SK-N-SH (cell line): Measurements from ENCODE around the gene POU4F1. TPM values are rescaled to one million over a fixed set of nuclear protein-coding genes. Genes with fewer than 3 reads are reported as not detected.

Experiments
- CTCF ChIA-PET: fragments of 300-600, 350-600 bp; formaldehyde crosslinking; extraction: SDS; loops from one replicate; lab custom pipeline; 2021; lab: Yijun Ruan, JAX
- POLR2A ChIA-PET: fragments of 350-600 bp; sonication (Branson Sonifier 250); formaldehyde crosslinking; extraction: SDS; loops from one replicate; lab custom pipeline; 2020; ENCODE audit warnings: antibody characterized with exemption, inconsistent platforms; lab: Yijun Ruan, JAX
- DNase-seq: peaks from one replicate; pipeline ENCODE4 v3.0.0; 2012
- H2AFZ ChIP-seq: fragments of 200-600 bp; sonication (generic); 2 replicates; pipeline ENCODE4 v1.8.1; 2016; ENCODE audit warnings: antibody characterized with exemption, mild to moderate bottlenecking, low read depth
- H3F3A ChIP-seq: fragments of 200-600 bp; sonication (generic); replicated peaks from 2 replicates; pipeline ENCODE3; 2016; ENCODE audit warnings: antibody characterized with exemption, mild to moderate bottlenecking; ENCODE audit not compliant: insufficient read depth
- H3K27ac ChIP-seq, 2 experiments: fragments of 200-500 bp in 1 of 2; fragments of 200-600 bp in 1 of 2; sonication (Bioruptor generic) in 1 of 2; sonication (generic), shearing (Covaris generic) in 1 of 2; 2 replicates each; pipeline versions ENCODE4 v1.5.1 to v1.6.1; 2014 to 2016; ENCODE audit warnings: low read depth in 2 of 2, inconsistent platforms in 1 of 2, low read length in 1 of 2, mild to moderate bottlenecking in 1 of 2, mixed read lengths in 1 of 2
- H3K27me3 ChIP-seq: fragments of 200-600 bp; sonication (generic), shearing (Covaris generic); 2 replicates; pipeline ENCODE4 v1.6.1; 2016; ENCODE audit warnings: mixed run types; ENCODE audit not compliant: insufficient read depth
- H3K36me3 ChIP-seq, 2 experiments: fragments of 200-500 bp in 1 of 2; fragments of 200-600 bp in 1 of 2; sonication (Bioruptor generic) in 1 of 2; sonication (generic) in 1 of 2; replicated peaks in 1 of 2; 2 replicates each; pipeline versions ENCODE3 to v1.5.1; 2014 to 2016; ENCODE audit warnings: low read length in 1 of 2, mild to moderate bottlenecking in 1 of 2; ENCODE audit not compliant: insufficient read depth in 2 of 2, control insufficient read depth in 1 of 2
- H3K4me1 ChIP-seq, 2 experiments: fragments of 200-500 bp in 1 of 2; fragments of 200-600 bp in 1 of 2; sonication (Bioruptor generic) in 1 of 2; sonication (generic), shearing (Covaris generic) in 1 of 2; 2 replicates each; pipeline versions ENCODE4 v1.5.1 to v1.6.1; 2014 to 2016; ENCODE audit warnings: low read depth in 1 of 2, low read length in 1 of 2, mixed run types in 1 of 2; ENCODE audit not compliant: insufficient read depth in 2 of 2, control insufficient read depth in 1 of 2
- H3K4me2 ChIP-seq: fragments of 200-600 bp; sonication (generic), shearing (Covaris generic); 2 replicates; pipeline ENCODE4 v1.6.1; 2017; ENCODE audit warnings: mixed run types
- H3K4me3 ChIP-seq, 2 experiments: fragments of 200-500 bp in 1 of 2; fragments of 200-600 bp in 1 of 2; sonication (Bioruptor generic) in 1 of 2; sonication (generic), shearing (Covaris generic) in 1 of 2; 2 replicates each; pipeline versions ENCODE4 v1.5.1 to v1.8.1; 2014 to 2016; ENCODE audit warnings: low read depth in 2 of 2, inconsistent platforms in 1 of 2, low read length in 1 of 2, mild to moderate bottlenecking in 1 of 2, mixed read lengths in 1 of 2, moderate library complexity in 1 of 2
- H3K79me2 ChIP-seq: fragments of 200-600 bp; sonication (generic); 2 replicates; pipeline ENCODE4 v1.8.1; 2017; ENCODE audit warnings: mild to moderate bottlenecking; ENCODE audit not compliant: insufficient read depth
- H3K9ac ChIP-seq: fragments of 200-600 bp; sonication (generic); 2 replicates; pipeline ENCODE4 v1.6.1; 2017; ENCODE audit warnings: mixed run types
- H3K9me2 ChIP-seq: fragments of 200-600 bp; sonication (generic); 2 replicates; pipeline ENCODE4 v1.6.1; 2017; ENCODE audit warnings: mixed run types
- H3K9me3 ChIP-seq: fragments of 200-600 bp; sonication (generic); 2 replicates; pipeline ENCODE4 v1.6.1; 2017; ENCODE audit warnings: mixed run types, mild to moderate bottlenecking, moderate library complexity
- H4K20me1 ChIP-seq: fragments of 200-600 bp; sonication (generic); 2 replicates; pipeline ENCODE4 v1.6.1; 2017; ENCODE audit warnings: mild to moderate bottlenecking, mixed run types; ENCODE audit not compliant: insufficient read depth
- FOSL2 ChIP-seq: IDR thresholded peaks from 2 replicates; pipeline ENCODE4 v1.4.0; 2012; ENCODE audit warnings: low read depth, mild to moderate bottlenecking, moderate library complexity, borderline replicate concordance
- FOXJ3 ChIP-seq: sonication (generic); formaldehyde crosslinking; IDR thresholded peaks from 2 replicates; pipeline ENCODE4 v1.5.1; 2020; ENCODE audit warnings: mild to moderate bottlenecking, missing genetic modification reagents
- FOXM1 ChIP-seq: IDR thresholded peaks from 2 replicates; pipeline ENCODE4 v1.4.0; 2012; ENCODE audit warnings: low read depth, mild to moderate bottlenecking
- GABPA ChIP-seq: IDR thresholded peaks from 2 replicates; pipeline ENCODE4 v1.4.0; 2012; ENCODE audit warnings: low read depth, mild to moderate bottlenecking
- JUND ChIP-seq: IDR thresholded peaks from 2 replicates; pipeline ENCODE4 v1.4.0; 2012
- MAX ChIP-seq: IDR thresholded peaks from 2 replicates; pipeline ENCODE4 v1.4.0; 2012; ENCODE audit warnings: low read depth
- NFIC ChIP-seq: IDR thresholded peaks from 2 replicates; pipeline ENCODE4 v1.4.0; 2012; ENCODE audit warnings: borderline replicate concordance
- NRF1 ChIP-seq: IDR thresholded peaks from 2 replicates; pipeline ENCODE4 v1.6.1; 2012; ENCODE audit warnings: low read depth, mild to moderate bottlenecking, low read length
- REST ChIP-seq: IDR thresholded peaks from 2 replicates; pipeline ENCODE4 v1.6.1; 2012; ENCODE audit warnings: mild to moderate bottlenecking, low read depth, low read length, moderate library complexity
- RFX5 ChIP-seq: IDR thresholded peaks from 2 replicates; pipeline ENCODE4 v1.6.1; 2012; ENCODE audit warnings: mild to moderate bottlenecking, improper control_type of control experiment, low read length
- RXRA ChIP-seq: IDR thresholded peaks from 2 replicates; pipeline ENCODE4 v1.4.0; 2012; ENCODE audit warnings: low read depth, mild to moderate bottlenecking, borderline replicate concordance
- SIN3A ChIP-seq: IDR thresholded peaks from 2 replicates; pipeline ENCODE4 v1.6.1; 2012; ENCODE audit warnings: low read depth, mild to moderate bottlenecking, low read length, moderate library complexity, borderline replicate concordance
- TEAD4 ChIP-seq: IDR thresholded peaks from 2 replicates; pipeline ENCODE4 v1.4.0; 2012; ENCODE audit warnings: mild to moderate bottlenecking, borderline replicate concordance; ENCODE audit not compliant: insufficient read depth
- polyA plus RNA-seq, 3 experiments: library from polyadenylated mRNA; depleted of rRNA; stranded (reverse); fragments of >200 nt; gene quantifications; 2 replicates each; pipeline ENCODE4 v1.2.3, GENCODE V29; 2012
- TF ChIP-seq, protein P1 (sequence below): fragments of 150-350 bp; IDR thresholded peaks from 2 replicates; pipeline ENCODE4 v1.6.1; 2017; ENCODE audit warnings: antibody characterized with exemption, low read length, low read depth, borderline replicate concordance
- TF ChIP-seq, protein P2 (sequence below): IDR thresholded peaks from 2 replicates; pipeline ENCODE4 v1.4.0; 2012; ENCODE audit warnings: low read depth, borderline replicate concordance
- TF ChIP-seq, protein P3 (sequence below): fragments of 150-350 bp; IDR thresholded peaks from 2 replicates; pipeline ENCODE4 v1.6.1; 2016; ENCODE audit warnings: mild to moderate bottlenecking, low read depth, low read length

The POU4F1 gene
- polyA plus RNA-seq, 1 of the 3 experiments (the other 2 are of a cell fraction) = not detected

- peaks cover 4% of the 10 kb centered on the region for H3F3A ChIP-seq
These were observed 33.1 kb upstream of the POU4F1 start for GRCh38 chr13:78636495-78636894.

More at GRCh38 chr13:78636495-78636894, 33.1 kb upstream of the POU4F1 start:
- TF ChIP-seq FOXJ3 = no peak
- no peak for TF ChIP-seq FOSL2
- no peak for TF ChIP-seq NFIC
- no peak for TF ChIP-seq RFX5
- TF ChIP-seq, protein P1, sequence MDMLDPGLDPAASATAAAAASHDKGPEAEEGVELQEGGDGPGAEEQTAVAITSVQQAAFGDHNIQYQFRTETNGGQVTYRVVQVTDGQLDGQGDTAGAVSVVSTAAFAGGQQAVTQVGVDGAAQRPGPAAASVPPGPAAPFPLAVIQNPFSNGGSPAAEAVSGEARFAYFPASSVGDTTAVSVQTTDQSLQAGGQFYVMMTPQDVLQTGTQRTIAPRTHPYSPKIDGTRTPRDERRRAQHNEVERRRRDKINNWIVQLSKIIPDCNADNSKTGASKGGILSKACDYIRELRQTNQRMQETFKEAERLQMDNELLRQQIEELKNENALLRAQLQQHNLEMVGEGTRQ = no peak
- TF ChIP-seq, protein P2, sequence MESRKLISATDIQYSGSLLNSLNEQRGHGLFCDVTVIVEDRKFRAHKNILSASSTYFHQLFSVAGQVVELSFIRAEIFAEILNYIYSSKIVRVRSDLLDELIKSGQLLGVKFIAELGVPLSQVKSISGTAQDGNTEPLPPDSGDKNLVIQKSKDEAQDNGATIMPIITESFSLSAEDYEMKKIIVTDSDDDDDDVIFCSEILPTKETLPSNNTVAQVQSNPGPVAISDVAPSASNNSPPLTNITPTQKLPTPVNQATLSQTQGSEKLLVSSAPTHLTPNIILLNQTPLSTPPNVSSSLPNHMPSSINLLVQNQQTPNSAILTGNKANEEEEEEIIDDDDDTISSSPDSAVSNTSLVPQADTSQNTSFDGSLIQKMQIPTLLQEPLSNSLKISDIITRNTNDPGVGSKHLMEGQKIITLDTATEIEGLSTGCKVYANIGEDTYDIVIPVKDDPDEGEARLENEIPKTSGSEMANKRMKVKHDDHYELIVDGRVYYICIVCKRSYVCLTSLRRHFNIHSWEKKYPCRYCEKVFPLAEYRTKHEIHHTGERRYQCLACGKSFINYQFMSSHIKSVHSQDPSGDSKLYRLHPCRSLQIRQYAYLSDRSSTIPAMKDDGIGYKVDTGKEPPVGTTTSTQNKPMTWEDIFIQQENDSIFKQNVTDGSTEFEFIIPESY = no peak
- no peak for TF ChIP-seq JUND
- no peak for TF ChIP-seq FOXM1
- TF ChIP-seq GABPA = no peak
- no peak for TF ChIP-seq NRF1
- TF ChIP-seq RXRA = no peak
- TF ChIP-seq, protein P3, sequence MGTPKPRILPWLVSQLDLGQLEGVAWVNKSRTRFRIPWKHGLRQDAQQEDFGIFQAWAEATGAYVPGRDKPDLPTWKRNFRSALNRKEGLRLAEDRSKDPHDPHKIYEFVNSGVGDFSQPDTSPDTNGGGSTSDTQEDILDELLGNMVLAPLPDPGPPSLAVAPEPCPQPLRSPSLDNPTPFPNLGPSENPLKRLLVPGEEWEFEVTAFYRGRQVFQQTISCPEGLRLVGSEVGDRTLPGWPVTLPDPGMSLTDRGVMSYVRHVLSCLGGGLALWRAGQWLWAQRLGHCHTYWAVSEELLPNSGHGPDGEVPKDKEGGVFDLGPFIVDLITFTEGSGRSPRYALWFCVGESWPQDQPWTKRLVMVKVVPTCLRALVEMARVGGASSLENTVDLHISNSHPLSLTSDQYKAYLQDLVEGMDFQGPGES = no peak
- no peak for TF ChIP-seq TEAD4
- TF ChIP-seq MAX = no peak
- TF ChIP-seq SIN3A = no peak
- no peak for TF ChIP-seq REST
- Histone ChIP-seq H2AFZ (no peak overlapping the region), H3K9me2 (no peaks in the 10 kb centered on the region), H3K9me3 (no peaks in the 10 kb centered on the region), H3K79me2 (no peaks in the 10 kb centered on the region; the same call in 1 of the 2 replicates), H3K9ac (no peak overlapping the region), H3K4me3 (no peak overlapping the region), H4K20me1 (no peaks in the 10 kb centered on the region), H3K27ac (no peak overlapping the region), H3K27me3 (no peaks in the 10 kb centered on the region), H3K4me2 (no peak overlapping the region), H3K4me1 (no peaks in the 10 kb centered on the region), H3K36me3 (peaks cover 50 to 68% of the 10 kb centered on the region in 2 experiments)
- no peak for DNase-seq
- ChIA-PET CTCF (no interaction called here), POLR2A (interaction anchor here (0.7 kb wide), 1 partner anchor 250 kb away, joined by 3 read pairs; no protein-coding TSS in a partner anchor)
